HEK293 (cell line): ENCODE measurements around the gene ARMS2.

Experiments
- ATF2 ChIP-seq: fragments of 450-650 bp; formaldehyde crosslinking; IDR thresholded peaks from 2 replicates; pipeline ENCODE4 v1.5.1; 2016; ENCODE audit warnings: missing biosample characterization, missing genetic modification characterization, low read depth
- GLIS1 ChIP-seq: fragments of 450-650 bp; formaldehyde crosslinking; IDR thresholded peaks from 2 replicates; pipeline ENCODE4 v1.5.1; 2016; ENCODE audit warnings: missing biosample characterization, missing genetic modification characterization
- OSR2 ChIP-seq: fragments of 450-650 bp; formaldehyde crosslinking; IDR thresholded peaks from 2 replicates; pipeline ENCODE4 v1.5.1; 2016; ENCODE audit warnings: missing biosample characterization, missing genetic modification characterization
- REPIN1 ChIP-seq: fragments of 450-650 bp; formaldehyde crosslinking; IDR thresholded peaks from 2 replicates; pipeline ENCODE4 v1.5.1; 2017; ENCODE audit warnings: missing biosample characterization, missing genetic modification characterization, low read depth
- YY1 ChIP-seq: fragments of 450-650 bp; formaldehyde crosslinking; IDR thresholded peaks from 2 replicates; pipeline ENCODE4 v1.5.1; 2018; ENCODE audit warnings: missing biosample characterization, missing genetic modification characterization
- YY2 ChIP-seq: fragments of 450-650 bp; formaldehyde crosslinking; IDR thresholded peaks from 2 replicates; pipeline ENCODE4 v1.5.1; 2016; ENCODE audit warnings: missing biosample characterization, missing genetic modification characterization
- ZBTB21 ChIP-seq: fragments of 450-650 bp; formaldehyde crosslinking; IDR thresholded peaks from 2 replicates; pipeline ENCODE4 v1.5.1; 2017; ENCODE audit warnings: missing biosample characterization, missing genetic modification characterization
- ZBTB44 ChIP-seq: fragments of 450-650 bp; IDR thresholded peaks from 2 replicates; pipeline ENCODE4 v1.5.1; 2018; ENCODE audit warnings: missing biosample characterization, mild to moderate bottlenecking, missing genetic modification characterization
- ZBTB8A ChIP-seq: fragments of 450-650 bp; formaldehyde crosslinking; IDR thresholded peaks from 2 replicates; pipeline ENCODE4 v1.5.1; 2016; ENCODE audit warnings: missing biosample characterization, missing genetic modification characterization
- ZEB2 ChIP-seq: fragments of 450-650 bp; formaldehyde crosslinking; IDR thresholded peaks from 2 replicates; pipeline ENCODE4 v1.5.1; 2016; ENCODE audit warnings: missing biosample characterization, missing genetic modification characterization
- ZNF16 ChIP-seq: fragments of 450-650 bp; formaldehyde crosslinking; IDR thresholded peaks from 2 replicates; pipeline ENCODE4 v1.5.1; 2016; ENCODE audit warnings: low read depth, missing biosample characterization, missing genetic modification characterization
- ZNF221 ChIP-seq: fragments of 450-650 bp; formaldehyde crosslinking; IDR thresholded peaks from 2 replicates; pipeline ENCODE4 v1.5.1; 2017; ENCODE audit warnings: missing biosample characterization, missing genetic modification characterization, borderline replicate concordance
- ZNF223 ChIP-seq: fragments of 450-650 bp; formaldehyde crosslinking; IDR thresholded peaks from 2 replicates; pipeline ENCODE4 v1.5.1; 2016; ENCODE audit warnings: missing biosample characterization, missing genetic modification characterization
- ZNF24 ChIP-seq: fragments of 450-650 bp; formaldehyde crosslinking; IDR thresholded peaks from 2 replicates; pipeline ENCODE4 v1.5.1; 2016; ENCODE audit warnings: missing biosample characterization, missing genetic modification characterization
- ZNF248 ChIP-seq: fragments of 450-650 bp; formaldehyde crosslinking; IDR thresholded peaks from 2 replicates; pipeline ENCODE4 v1.5.1; 2017; ENCODE audit warnings: missing biosample characterization, missing genetic modification characterization
- ZNF324 ChIP-seq: fragments of 450-650 bp; formaldehyde crosslinking; IDR thresholded peaks from 2 replicates; pipeline ENCODE4 v1.5.1; 2016; ENCODE audit warnings: missing biosample characterization, missing genetic modification characterization
- ZNF391 ChIP-seq: fragments of 450-650 bp; formaldehyde crosslinking; IDR thresholded peaks from 2 replicates; pipeline ENCODE4 v1.5.1; 2016; ENCODE audit warnings: low read depth, missing biosample characterization, missing genetic modification characterization, borderline replicate concordance
- ZNF394 ChIP-seq: fragments of 450-650 bp; formaldehyde crosslinking; IDR thresholded peaks from 2 replicates; pipeline ENCODE4 v1.5.1; 2016; ENCODE audit warnings: missing biosample characterization, missing genetic modification characterization, mild to moderate bottlenecking, moderate library complexity, borderline replicate concordance
- ZNF449 ChIP-seq: fragments of 450-650 bp; formaldehyde crosslinking; IDR thresholded peaks from 2 replicates; pipeline ENCODE4 v1.5.1; 2017; ENCODE audit warnings: missing biosample characterization, mild to moderate bottlenecking, missing genetic modification characterization, moderate library complexity
- ZNF501 ChIP-seq: fragments of 450-650 bp; formaldehyde crosslinking; IDR thresholded peaks from 2 replicates; pipeline ENCODE4 v1.5.1; 2016; ENCODE audit warnings: missing biosample characterization, missing genetic modification characterization
- ZNF510 ChIP-seq: fragments of 450-650 bp; formaldehyde crosslinking; IDR thresholded peaks from 2 replicates; pipeline ENCODE4 v1.5.1; 2018; ENCODE audit warnings: mild to moderate bottlenecking, missing genetic modification characterization, missing biosample characterization; ENCODE audit not compliant: insufficient replicate concordance
- ZNF513 ChIP-seq: fragments of 450-650 bp; IDR thresholded peaks from 2 replicates; pipeline ENCODE4 v1.5.1; 2018; ENCODE audit warnings: missing biosample characterization, missing genetic modification characterization
- ZNF514 ChIP-seq: fragments of 450-650 bp; formaldehyde crosslinking; IDR thresholded peaks from 2 replicates; pipeline ENCODE4 v1.5.1; 2016; ENCODE audit warnings: missing biosample characterization, missing genetic modification characterization
- ZNF529 ChIP-seq: fragments of 450-650 bp; formaldehyde crosslinking; IDR thresholded peaks from 2 replicates; pipeline ENCODE4 v1.5.1; 2017; ENCODE audit warnings: missing genetic modification characterization, missing biosample characterization; ENCODE audit not compliant: insufficient replicate concordance
- ZNF626 ChIP-seq: fragments of 450-650 bp; sonication (Bioruptor Pico); formaldehyde crosslinking; IDR thresholded peaks from 2 replicates; pipeline ENCODE4 v1.5.1; 2018; ENCODE audit warnings: missing biosample characterization, missing genetic modification characterization, inconsistent platforms
- ZNF629 ChIP-seq: fragments of 450-650 bp; formaldehyde crosslinking; IDR thresholded peaks from 2 replicates; pipeline ENCODE4 v1.5.1; 2017; ENCODE audit warnings: missing biosample characterization, missing genetic modification characterization
- ZNF692 ChIP-seq: fragments of 450-650 bp; formaldehyde crosslinking; IDR thresholded peaks from 2 replicates; pipeline ENCODE4 v1.5.1; 2016; ENCODE audit warnings: missing biosample characterization, missing genetic modification characterization
- ZNF76 ChIP-seq: fragments of 450-650 bp; formaldehyde crosslinking; IDR thresholded peaks from 2 replicates; pipeline ENCODE4; 2016; ENCODE audit warnings: low read depth, missing biosample characterization, missing genetic modification characterization, borderline replicate concordance
- ZNF768 ChIP-seq: fragments of 450-650 bp; formaldehyde crosslinking; IDR thresholded peaks from 2 replicates; pipeline ENCODE4 v1.5.1; 2018; ENCODE audit warnings: missing biosample characterization, mild to moderate bottlenecking, missing genetic modification characterization
- ZNF837 ChIP-seq: fragments of 450-650 bp; formaldehyde crosslinking; IDR thresholded peaks from 2 replicates; pipeline ENCODE4 v1.5.1; 2016; ENCODE audit warnings: missing biosample characterization, missing genetic modification characterization
- ZSCAN16 ChIP-seq: fragments of 450-650 bp; formaldehyde crosslinking; IDR thresholded peaks from 2 replicates; pipeline ENCODE4 v1.5.1; 2016; ENCODE audit warnings: missing biosample characterization, missing genetic modification characterization
- ZSCAN23 ChIP-seq: fragments of 450-650 bp; formaldehyde crosslinking; IDR thresholded peaks from 2 replicates; pipeline ENCODE4 v1.5.1; 2016; ENCODE audit warnings: missing biosample characterization, missing genetic modification characterization
- ZSCAN4 ChIP-seq: fragments of 450-650 bp; formaldehyde crosslinking; IDR thresholded peaks from 2 replicates; pipeline ENCODE4 v1.5.1; 2017; ENCODE audit warnings: missing biosample characterization, missing genetic modification characterization
- ZXDB ChIP-seq: fragments of 450-650 bp; formaldehyde crosslinking; IDR thresholded peaks from 2 replicates; pipeline ENCODE4 v1.5.1; 2016; ENCODE audit warnings: missing biosample characterization, missing genetic modification characterization

ARMS2 gene

GRCh38 chr10:122504610-122504950 is 50.1 kb downstream of the ARMS2 start (continued):
- TF ChIP-seq ZBTB21 (tag by site-specific recombination): no peak
- TF ChIP-seq ZSCAN23 (tag by site-specific recombination): no peak
- peak; percentile 60 for TF ChIP-seq ZSCAN4 (tag by site-specific recombination)
- peak; percentile 59; the same call in 1 of the 2 replicates for TF ChIP-seq ZNF24
- peak; percentile 83; the same call in 1 of the 2 replicates for TF ChIP-seq ZNF223
- TF ChIP-seq ZNF501: peak; percentile 49; the same call in 1 of the 2 replicates
- TF ChIP-seq ZNF391 (tag by site-specific recombination): no peak
- peak; percentile 92 for TF ChIP-seq ZNF692 (tag by site-specific recombination)
- TF ChIP-seq ZNF394: peak; percentile 18; the same call in 1 of the 2 replicates
- peak; percentile 98 for TF ChIP-seq ZBTB44
- peak; percentile 100 for TF ChIP-seq ZXDB (tag by site-specific recombination)
- TF ChIP-seq ATF2: peak; percentile 65
- TF ChIP-seq ZNF629 (tag by site-specific recombination): peak; percentile 79
- peak; percentile 63; the same call in 1 of the 2 replicates for TF ChIP-seq ZNF76 (tag by site-specific recombination)
- TF ChIP-seq ZNF221 (tag by site-specific recombination): no peak
- TF ChIP-seq ZNF837 (tag by site-specific recombination): no peak
- TF ChIP-seq ZNF529 (tag by site-specific recombination): no peak
- no peak for TF ChIP-seq ZNF513 (tag by site-specific recombination)
- TF ChIP-seq ZNF16 (tag by site-specific recombination): no peak
- TF ChIP-seq ZEB2 (tag by site-specific recombination): peak; percentile 78
- peak; percentile 28; the same call in 1 of the 2 replicates for TF ChIP-seq ZNF449 (tag by site-specific recombination)
- no peak; the same call in 1 of the 2 replicates for TF ChIP-seq ZBTB8A (tag by site-specific recombination)
- no peak for TF ChIP-seq ZNF510 (tag by site-specific recombination)
- peak; percentile 98 for TF ChIP-seq GLIS1 (tag by site-specific recombination)
- TF ChIP-seq ZNF626: no peak
- TF ChIP-seq ZSCAN16 (tag by site-specific recombination): no peak
- no peak for TF ChIP-seq ZNF514 (tag by site-specific recombination)
- no peak for TF ChIP-seq YY2
- peak; percentile 56 for TF ChIP-seq ZNF324 (tag by site-specific recombination)
- no peak; the same call in 1 of the 2 replicates for TF ChIP-seq ZNF768
- peak; percentile 64 for TF ChIP-seq YY1
- no peak for TF ChIP-seq ZNF248 (tag by site-specific recombination)
- peak; percentile 56; the same call in 1 of the 2 replicates for TF ChIP-seq OSR2 (tag by site-specific recombination)
- TF ChIP-seq REPIN1 (tag by site-specific recombination): no peak
